Muscle of leg (tissue), 11 donors: ENCODE results near the gene THSD4. TPM values are rescaled to one million over a fixed set of nuclear protein-coding genes. Genes with fewer than 3 reads are reported as not detected.
"Not testable (repeated sequence)": the region's sequence is repeated elsewhere in the genome, so short reads cannot be mapped to it uniquely, and the experiment has no call there.

Source experiments
- DNase-seq: peaks from one replicate; pipeline ENCODE4 v3.0.0; 2013
- H3K27ac ChIP-seq: one replicate; pipeline ENCODE4 v1.5.1; 2013; ENCODE audit warnings: mild to moderate bottlenecking, low read length, control low read depth
- H3K27me3 ChIP-seq: one replicate; pipeline ENCODE4 v1.6.1; 2013; ENCODE audit warnings: low read length; ENCODE audit not compliant: control insufficient read depth, insufficient read depth
- H3K36me3 ChIP-seq: one replicate; pipeline ENCODE4 v1.6.1; 2013; ENCODE audit warnings: low read length; ENCODE audit not compliant: control insufficient read depth, insufficient read depth
- H3K4me1 ChIP-seq: one replicate; pipeline ENCODE4 v1.6.1; 2013; ENCODE audit warnings: low read length; ENCODE audit not compliant: control insufficient read depth, insufficient read depth
- H3K4me3 ChIP-seq: one replicate; pipeline ENCODE4 v1.5.1; 2013; ENCODE audit warnings: low read length, control low read depth
- H3K9me3 ChIP-seq: replicated peaks from 2 replicates; pipeline ENCODE4 v1.6.1; 2013; ENCODE audit warnings: low read depth, low read length; ENCODE audit not compliant: control insufficient read depth
- WGBS: methylation state at CpG from one replicate; pipeline ENCODE4 v1.1.5; 2013; ENCODE audit warnings: missing lambda C conversion rate; ENCODE audit not compliant: insufficient coverage; 5-methylcytosine and 5-hydroxymethylcytosine counted together
- polyA plus RNA-seq, 8 donors: library from polyadenylated mRNA; unstranded; fragments of 120-200 nt; gene quantifications; one replicate each; pipeline versions ENCODE4 v1.2.1 to v1.2.3, GENCODE V29; 2013; ENCODE audit warnings: inconsistent platforms in 1 of 8, low replicate concordance in 1 of 8; ENCODE audit not compliant: insufficient read length in 8 of 8, insufficient read depth in 1 of 8
- total RNA-seq: library from RNA; stranded (reverse); fragments of 120-200 nt; gene quantifications from one replicate; pipeline ENCODE4 v1.2.4, GENCODE V29; 2013

The THSD4 gene
- total and polyA plus RNA-seq, 9 donors, result 17.6 to 33.8 (median 25.5) TPM

GRCh38 chr15:71265606-71266005, 150.3 kb downstream of the THSD4 start:
- not testable (repeated sequence) for H3K9me3 ChIP-seq, H3K36me3 ChIP-seq, H3K27me3 ChIP-seq, H3K4me3 ChIP-seq, DNase-seq, H3K4me1 ChIP-seq, H3K27ac ChIP-seq
- WGBS, result 98% methylated on average over 6 of the region's 11 CpGs

- Histone ChIP-seq H3K36me3 (no peaks in the 10 kb centered on the region), H3K27me3 (no peaks in the 10 kb centered on the region), H3K9me3 (peaks cover 2% of the 10 kb centered on the region), H3K4me3 (no peak overlapping the region), H3K4me1 (peaks cover 14% of the 10 kb centered on the region), H3K27ac (no peak overlapping the region)
- DNase-seq, result no peak
These were observed 156.1 kb downstream of the THSD4 start for GRCh38 chr15:71271327-71271726.

- Histone ChIP-seq H3K4me1 (peaks cover 14% of the 10 kb centered on the region), H3K27ac (peak overlapping the region; percentile 90), H3K4me3 (no peak overlapping the region), H3K9me3 (peaks cover 2% of the 10 kb centered on the region), H3K36me3 (no peaks in the 10 kb centered on the region), H3K27me3 (no peaks in the 10 kb centered on the region)
- 21% methylated on average over 3 of the region's 6 CpGs for WGBS
- DNase-seq, result peak; percentile 49
These were observed 157.7 kb downstream of the THSD4 start for GRCh38 chr15:71272932-71273331.

GRCh38 chr15:71273731-71274447, 158.6 kb downstream of the THSD4 start:
- peaks cover 22% of the 10 kb centered on the region for H3K4me1 ChIP-seq
- peaks cover 2% of the 10 kb centered on the region for H3K9me3 ChIP-seq
- H3K4me3 ChIP-seq, result no peak overlapping the region
- peak overlapping the region; percentile 90 for H3K27ac ChIP-seq
- 80% methylated on average over 1 of the region's 3 CpGs for WGBS
- no peaks in the 10 kb centered on the region for H3K36me3 ChIP-seq
- DNase-seq, result peak; percentile 97
- no peaks in the 10 kb centered on the region for H3K27me3 ChIP-seq

- Histone ChIP-seq H3K4me3 (no peak overlapping the region), H3K27ac (peak overlapping the region; percentile 90), H3K36me3 (no peaks in the 10 kb centered on the region), H3K27me3 (no peaks in the 10 kb centered on the region), H3K4me1 (peaks cover 27% of the 10 kb centered on the region), H3K9me3 (peaks cover 2% of the 10 kb centered on the region)
- no CpG with 5 or more reads among the region's 1 CpG for WGBS
- no peak for DNase-seq
These were observed 159.2 kb downstream of the THSD4 start for GRCh38 chr15:71274448-71274798.

- no peaks in the 10 kb centered on the region for H3K27me3 ChIP-seq
- no peak overlapping the region for H3K4me3 ChIP-seq
- DNase-seq, result no peak
- peak overlapping the region; percentile 29 for H3K27ac ChIP-seq
- H3K9me3 ChIP-seq, result peaks cover 2% of the 10 kb centered on the region
- H3K4me1 ChIP-seq, result peaks cover 34% of the 10 kb centered on the region
- H3K36me3 ChIP-seq, result no peaks in the 10 kb centered on the region
- 24% methylated on average over 2 of the region's 3 CpGs for WGBS
These were observed 159.8 kb downstream of the THSD4 start for GRCh38 chr15:71275098-71275497.

GRCh38 chr15:71275566-71276335, 160.5 kb downstream of the THSD4 start:
- DNase-seq, result no peak
- H3K27ac ChIP-seq, result no peak overlapping the region

GRCh38 chr15:71276336-71276665, 161.0 kb downstream of the THSD4 start:
- Histone ChIP-seq H3K4me3 (no peak overlapping the region), H3K27me3 (no peaks in the 10 kb centered on the region), H3K4me1 (peaks cover 39% of the 10 kb centered on the region), H3K9me3 (no peaks in the 10 kb centered on the region), H3K27ac (no peak overlapping the region), H3K36me3 (no peaks in the 10 kb centered on the region)
- DNase-seq, result no peak
- WGBS, result 100% methylated on average over 2 of the region's 4 CpGs

More at GRCh38 chr15:71275566-71276335, 160.5 kb downstream of the THSD4 start:
- Histone ChIP-seq H3K4me1 (peaks cover 37% of the 10 kb centered on the region), H3K9me3 (peaks cover under 1% of the 10 kb centered on the region), H3K4me3 (no peak overlapping the region), H3K27me3 (no peaks in the 10 kb centered on the region), H3K36me3 (no peaks in the 10 kb centered on the region)
- WGBS, result 100% methylated on average over 1 of the region's 9 CpGs

GRCh38 chr15:71278989-71279756, 163.9 kb downstream of the THSD4 start:
- H3K4me1 ChIP-seq, result peaks cover 35% of the 10 kb centered on the region
- peak overlapping the region; percentile 54 for H3K27ac ChIP-seq
- WGBS, result 76% methylated on average over 4 of the region's 15 CpGs
- H3K27me3 ChIP-seq, result no peaks in the 10 kb centered on the region
- H3K4me3 ChIP-seq, result no peak overlapping the region
- no peaks in the 10 kb centered on the region for H3K36me3 ChIP-seq
- no peaks in the 10 kb centered on the region for H3K9me3 ChIP-seq
- peak; percentile 95 for DNase-seq

GRCh38 chr15:71279757-71280141, 164.5 kb downstream of the THSD4 start:
- H3K27me3 ChIP-seq, result no peaks in the 10 kb centered on the region
- peaks cover 31% of the 10 kb centered on the region for H3K4me1 ChIP-seq
- no peaks in the 10 kb centered on the region for H3K9me3 ChIP-seq
- peak overlapping the region; percentile 54 for H3K27ac ChIP-seq
- no peak overlapping the region for H3K4me3 ChIP-seq
- no peak for DNase-seq
- no peaks in the 10 kb centered on the region for H3K36me3 ChIP-seq
- WGBS, result 78% methylated on average over 4 of the region's 4 CpGs
